NT2/D1 (cell line): ENCODE data around the gene ZNF560.

ENCODE experiments used
- SUZ12 ChIP-seq: IDR thresholded peaks from 2 replicates; pipeline ENCODE4 v1.6.1; 2011; ENCODE audit not compliant: insufficient read length, insufficient read depth; ENCODE audit errors: extremely low read depth
- YY1 ChIP-seq: IDR thresholded peaks from 2 replicates; pipeline ENCODE4 v1.6.1; 2011; ENCODE audit not compliant: insufficient read length, insufficient read depth
- ZNF274 ChIP-seq: IDR thresholded peaks from 2 replicates; pipeline ENCODE4 v1.6.1; 2011; ENCODE audit warnings: mild to moderate bottlenecking, low read depth, low read length

- no peak for TF ChIP-seq ZNF274
- TF ChIP-seq YY1 = no peak
- TF ChIP-seq SUZ12 = no peak
Observed at GRCh38 chr19:9456018-9456689, 42.3 kb downstream of the ZNF560 start.
